Heart left ventricle (tissue), 13 donors: ENCODE data around the gene SPOCK2.

Experiments
- POLR2A ChIP-seq, 2 donors: fragments of 450-650 bp; IDR thresholded peaks; one replicate each; pipeline ENCODE4 v1.6.1; 2017; ENCODE audit warnings: antibody characterized with exemption in 2 of 2, mild to moderate bottlenecking in 2 of 2, moderate library complexity in 2 of 2
- TF ChIP-seq, protein P1 (sequence below), 12 donors: fragments of 200-600 bp; sonication (generic) in 4 of 12; IDR thresholded peaks; one replicate each; pipeline versions ENCODE4 v1.5.0 to v1.8.0; 2018 to 2022; ENCODE audit warnings: antibody characterized with exemption in 12 of 12, mild to moderate bottlenecking in 5 of 12
- donor health status: ischemic (EF 13 %, LVEDD 7.1; RV severe dilation, severe dysfunction).
- donor health status: DM: no; HTN: yes; CAD: no.
- donor health status: DM: no; HTN: no; CAD: no.
- donor health status: ischemic (EF 25% LVEDD 6.9; RV normal size, moderate dysfunction).
- donor health status: ischemic (EF 25% LVEDD 5.7; RV mildly dilated, moderate dysfunction).
- donor health status: ischemic (EF 35%, LVEDD 5.7; RV mildly dilated, moderate dysfunction).
- donor health status: nonischemic (EF 11% LVEDD 7.7; RV severe dilation, severe dysfunction).
- donor health status: DM: yes; HTN: yes; CAD: no.
- donor health status: PGD.
- donor health status: ischemic (EF 29% LVEDD 5.4; RV normal size, mild dysfunction).
- donor health status: nonischemic (EF 23%, LVEDD 6.1; RV moderate dilation, normal function).

GRCh38 chr10:72056113-72056512 is 32.2 kb downstream of the SPOCK2 start:
- TF ChIP-seq, protein P1, sequence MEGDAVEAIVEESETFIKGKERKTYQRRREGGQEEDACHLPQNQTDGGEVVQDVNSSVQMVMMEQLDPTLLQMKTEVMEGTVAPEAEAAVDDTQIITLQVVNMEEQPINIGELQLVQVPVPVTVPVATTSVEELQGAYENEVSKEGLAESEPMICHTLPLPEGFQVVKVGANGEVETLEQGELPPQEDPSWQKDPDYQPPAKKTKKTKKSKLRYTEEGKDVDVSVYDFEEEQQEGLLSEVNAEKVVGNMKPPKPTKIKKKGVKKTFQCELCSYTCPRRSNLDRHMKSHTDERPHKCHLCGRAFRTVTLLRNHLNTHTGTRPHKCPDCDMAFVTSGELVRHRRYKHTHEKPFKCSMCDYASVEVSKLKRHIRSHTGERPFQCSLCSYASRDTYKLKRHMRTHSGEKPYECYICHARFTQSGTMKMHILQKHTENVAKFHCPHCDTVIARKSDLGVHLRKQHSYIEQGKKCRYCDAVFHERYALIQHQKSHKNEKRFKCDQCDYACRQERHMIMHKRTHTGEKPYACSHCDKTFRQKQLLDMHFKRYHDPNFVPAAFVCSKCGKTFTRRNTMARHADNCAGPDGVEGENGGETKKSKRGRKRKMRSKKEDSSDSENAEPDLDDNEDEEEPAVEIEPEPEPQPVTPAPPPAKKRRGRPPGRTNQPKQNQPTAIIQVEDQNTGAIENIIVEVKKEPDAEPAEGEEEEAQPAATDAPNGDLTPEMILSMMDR (IDR thresholded peaks at IDR 0.05) = no peak
- no peak for TF ChIP-seq POLR2A (IDR thresholded peaks at IDR 0.05)
